OCI-LY3 (cell line): ENCODE data around the gene HSFX3.

Experiments used
- H2AFZ ChIP-seq: fragments of 200-600, 300-600 bp; shearing (Covaris generic); 2 replicates; pipeline ENCODE4 v1.6.0; 2014; ENCODE audit warnings: antibody characterized with exemption, low read depth, low read length
- H3K27ac ChIP-seq: fragments of 200-600, 300-600 bp; sonication (generic); 2 replicates; pipeline ENCODE4 v1.5.1; 2014; ENCODE audit warnings: mild to moderate bottlenecking, low read length, moderate library complexity, mixed read lengths
- H3K27me3 ChIP-seq: fragments of 200-600, 300-600 bp; sonication (generic); 2 replicates; pipeline ENCODE4 v1.6.1; 2014; ENCODE audit warnings: low read depth, low read length, mixed read lengths
- H3K36me3 ChIP-seq: fragments of 200-600, 300-600 bp; sonication (generic); replicated peaks from 2 replicates; pipeline ENCODE3; 2014; ENCODE audit warnings: low read depth, low read length, mixed read lengths
- H3K4me1 ChIP-seq: fragments of 300-600, 200-600 bp; sonication (generic); 2 replicates; pipeline ENCODE4 v1.6.1; 2014; ENCODE audit warnings: low read length, mixed read lengths
- H3K4me2 ChIP-seq: fragments of 200-600, 300-600 bp; sonication (generic); 2 replicates; pipeline ENCODE4 v1.6.1; 2014; ENCODE audit warnings: low read length, mixed read lengths
- H3K4me3 ChIP-seq: fragments of 300-600, 200-600 bp; sonication (generic); 2 replicates; pipeline ENCODE4 v1.5.1; 2014; ENCODE audit warnings: antibody characterized with exemption, mild to moderate bottlenecking, low read length, moderate library complexity
- H3K79me2 ChIP-seq: fragments of 300-600, 200-600 bp; shearing (Covaris generic); 2 replicates; pipeline ENCODE4 v1.6.1; 2014; ENCODE audit warnings: mild to moderate bottlenecking, low read length, mixed read lengths
- H3K9ac ChIP-seq: fragments of 300-600, 200-600 bp; shearing (Covaris generic); 2 replicates; pipeline ENCODE4 v1.6.0; 2014; ENCODE audit warnings: mild to moderate bottlenecking, low read length, moderate library complexity
- H3K9me3 ChIP-seq: fragments of 200-600, 300-600 bp; shearing (Covaris generic); 2 replicates; pipeline ENCODE4 v1.6.1; 2014; ENCODE audit warnings: low read length, mixed read lengths; ENCODE audit not compliant: insufficient read depth
- H4K20me1 ChIP-seq: fragments of 200-600, 300-600 bp; sonication (generic); 2 replicates; pipeline ENCODE4 v1.6.1; 2016; ENCODE audit warnings: low read length, mixed read lengths; ENCODE audit not compliant: insufficient read depth
- EZH2phosphoT487 ChIP-seq: fragments of 200-600 bp; shearing (Covaris generic); IDR thresholded peaks from 2 replicates; pipeline ENCODE4 v1.6.1; 2018; ENCODE audit warnings: antibody characterized with exemption, mixed run types, low read depth
- TF ChIP-seq, protein P1 (sequence below): fragments of 200-600, 300-600 bp; sonication (generic); IDR thresholded peaks from 2 replicates; pipeline ENCODE4 v1.5.1; 2014; ENCODE audit warnings: antibody characterized with exemption, low read length, low read depth

Gene HSFX3

DNA sequence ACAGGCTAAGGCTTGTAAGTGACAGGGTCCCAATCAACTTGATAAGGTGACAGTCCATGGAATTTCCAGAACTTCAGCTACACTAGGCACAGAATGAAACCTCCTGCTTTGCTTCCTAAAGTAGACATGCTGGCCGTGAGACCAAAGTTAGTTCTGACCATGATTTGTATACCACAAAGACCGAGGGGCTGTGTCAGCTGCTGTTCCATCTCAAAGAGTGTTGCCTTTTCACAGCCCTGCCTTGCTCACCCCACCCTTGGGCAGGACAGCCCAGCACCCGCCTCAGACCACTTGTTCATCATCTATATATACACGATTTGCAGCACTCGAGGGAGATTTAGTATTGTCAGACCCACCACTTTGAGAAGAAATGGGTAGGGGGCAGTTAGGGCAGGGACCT lies 50.0 kb downstream of the HSFX3 start:
- no peaks in the 10 kb centered on the region for H3K9me3 ChIP-seq
- H3K27ac ChIP-seq: no peak overlapping the region
- no peak overlapping the region for H3K4me2 ChIP-seq
- TF ChIP-seq, protein P1, sequence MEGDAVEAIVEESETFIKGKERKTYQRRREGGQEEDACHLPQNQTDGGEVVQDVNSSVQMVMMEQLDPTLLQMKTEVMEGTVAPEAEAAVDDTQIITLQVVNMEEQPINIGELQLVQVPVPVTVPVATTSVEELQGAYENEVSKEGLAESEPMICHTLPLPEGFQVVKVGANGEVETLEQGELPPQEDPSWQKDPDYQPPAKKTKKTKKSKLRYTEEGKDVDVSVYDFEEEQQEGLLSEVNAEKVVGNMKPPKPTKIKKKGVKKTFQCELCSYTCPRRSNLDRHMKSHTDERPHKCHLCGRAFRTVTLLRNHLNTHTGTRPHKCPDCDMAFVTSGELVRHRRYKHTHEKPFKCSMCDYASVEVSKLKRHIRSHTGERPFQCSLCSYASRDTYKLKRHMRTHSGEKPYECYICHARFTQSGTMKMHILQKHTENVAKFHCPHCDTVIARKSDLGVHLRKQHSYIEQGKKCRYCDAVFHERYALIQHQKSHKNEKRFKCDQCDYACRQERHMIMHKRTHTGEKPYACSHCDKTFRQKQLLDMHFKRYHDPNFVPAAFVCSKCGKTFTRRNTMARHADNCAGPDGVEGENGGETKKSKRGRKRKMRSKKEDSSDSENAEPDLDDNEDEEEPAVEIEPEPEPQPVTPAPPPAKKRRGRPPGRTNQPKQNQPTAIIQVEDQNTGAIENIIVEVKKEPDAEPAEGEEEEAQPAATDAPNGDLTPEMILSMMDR: no peak
- TF ChIP-seq EZH2phosphoT487: no peak
- peaks cover 35% of the 10 kb centered on the region for H3K4me1 ChIP-seq
- H3K27me3 ChIP-seq: no peaks in the 10 kb centered on the region
- peaks cover 43% of the 10 kb centered on the region for H4K20me1 ChIP-seq
- H3K9ac ChIP-seq: no peak overlapping the region
- H2AFZ ChIP-seq: no peak overlapping the region
- no peak overlapping the region for H3K4me3 ChIP-seq
- H3K79me2 ChIP-seq: peaks cover 34% of the 10 kb centered on the region
- H3K36me3 ChIP-seq: peaks cover 70% of the 10 kb centered on the region

DNA sequence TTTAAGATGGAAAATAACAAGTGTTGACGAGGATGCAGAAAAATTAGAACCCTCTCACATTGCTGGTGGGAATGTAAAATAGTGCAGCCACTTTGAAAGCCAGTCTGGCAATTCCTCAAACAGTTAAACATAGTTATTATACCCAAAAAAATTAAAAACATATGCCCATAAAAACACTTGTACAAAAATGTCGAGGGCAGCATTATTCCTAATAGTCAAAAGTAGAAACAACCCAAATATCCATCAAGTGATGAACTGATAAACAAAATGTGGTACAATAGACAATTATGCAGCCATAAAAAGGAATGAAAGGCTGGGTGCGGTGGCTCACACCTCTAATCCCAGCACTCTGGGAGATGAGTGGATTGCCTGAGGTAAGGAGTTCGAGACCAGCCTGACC lies 51.0 kb downstream of the HSFX3 start:
- Histone ChIP-seq H3K36me3 (peaks cover 77% of the 10 kb centered on the region), H3K4me3 (no peak overlapping the region), H3K27ac (no peak overlapping the region), H2AFZ (no peak overlapping the region), H3K27me3 (no peaks in the 10 kb centered on the region), H3K9ac (no peak overlapping the region), H3K4me2 (no peak overlapping the region), H3K79me2 (peaks cover 25% of the 10 kb centered on the region), H3K9me3 (no peaks in the 10 kb centered on the region), H4K20me1 (peaks cover 48% of the 10 kb centered on the region), H3K4me1 (peaks cover 35% of the 10 kb centered on the region)
- no peak for TF ChIP-seq EZH2phosphoT487
- TF ChIP-seq, protein P1: no peak
